ENCODE measurements around the gene RENBP.

Gene RENBP

DNA sequence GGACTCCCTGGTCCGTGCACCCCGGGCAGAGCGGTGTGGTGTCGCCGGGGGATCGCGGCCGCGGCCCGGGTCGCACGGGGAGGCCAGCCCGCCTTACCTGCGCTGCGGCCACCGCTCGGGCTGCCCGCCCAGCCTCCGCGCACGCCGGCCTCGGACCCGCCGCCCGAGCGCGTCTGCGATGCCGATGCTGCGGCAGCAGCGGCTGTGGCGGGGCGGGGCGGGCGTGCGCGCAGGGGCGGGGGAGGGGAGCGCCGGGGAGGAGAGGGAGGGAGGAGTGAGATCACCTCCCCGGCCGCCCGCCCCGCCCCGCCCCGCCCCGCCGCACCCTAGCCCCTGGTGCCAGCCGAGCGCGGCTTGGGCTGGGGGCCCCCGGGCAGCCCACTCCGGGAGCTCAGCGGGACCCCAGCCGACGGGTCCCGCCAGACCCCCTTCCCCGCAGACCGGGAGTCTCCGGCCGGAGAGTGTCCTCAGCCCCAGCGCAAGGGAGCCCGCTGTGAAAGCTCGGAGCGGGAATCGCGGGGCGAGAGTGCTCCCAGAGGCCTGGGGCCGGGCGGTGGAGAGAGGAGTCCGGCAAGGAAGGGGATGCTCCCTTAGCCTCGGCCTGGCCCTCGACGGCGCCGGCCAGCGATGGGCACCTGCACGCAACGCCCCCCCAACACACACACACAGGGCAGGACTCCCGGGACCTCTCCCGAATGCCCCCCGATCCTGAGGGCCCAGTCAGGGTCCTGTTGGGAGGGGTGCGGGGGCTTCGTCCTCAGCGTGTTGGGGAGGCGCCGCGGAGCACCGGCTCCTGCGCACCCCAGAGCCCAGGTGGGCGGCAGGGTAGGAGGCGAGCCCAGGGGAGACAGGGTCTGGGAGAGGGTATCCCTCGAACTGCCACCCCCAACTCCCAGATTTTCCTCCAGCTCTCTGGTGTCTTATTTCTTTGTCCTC, 58.2 kb downstream of the RENBP start, which contains the start of gene L1CAM:
Gene L1CAM, minus strand, starts transcription at position 206 of the 936 bp plus-strand sequence. CDS start 10,337 bp downstream, outside the sequence.
- TF ChIP-seq POLR2AphosphoS5 (IDR thresholded peaks at IDR 0.05; ENCODE audit: low read depth, low read length), result no peak
- TF ChIP-seq SIN3A (IDR thresholded peaks at IDR 0.05; ENCODE audit: borderline replicate concordance, insufficient read depth, low read length), result no peak
- no peak for TF ChIP-seq TAF1 (IDR thresholded peaks at IDR 0.05; ENCODE audit: borderline replicate concordance, insufficient read depth, low read length)
- TF ChIP-seq FOXP2 (optimal IDR thresholded peaks at IDR 0.05; ENCODE audit: borderline replicate concordance, extremely low read depth, extremely low read length, insufficient read depth), result no peak
- TF ChIP-seq, protein P1, sequence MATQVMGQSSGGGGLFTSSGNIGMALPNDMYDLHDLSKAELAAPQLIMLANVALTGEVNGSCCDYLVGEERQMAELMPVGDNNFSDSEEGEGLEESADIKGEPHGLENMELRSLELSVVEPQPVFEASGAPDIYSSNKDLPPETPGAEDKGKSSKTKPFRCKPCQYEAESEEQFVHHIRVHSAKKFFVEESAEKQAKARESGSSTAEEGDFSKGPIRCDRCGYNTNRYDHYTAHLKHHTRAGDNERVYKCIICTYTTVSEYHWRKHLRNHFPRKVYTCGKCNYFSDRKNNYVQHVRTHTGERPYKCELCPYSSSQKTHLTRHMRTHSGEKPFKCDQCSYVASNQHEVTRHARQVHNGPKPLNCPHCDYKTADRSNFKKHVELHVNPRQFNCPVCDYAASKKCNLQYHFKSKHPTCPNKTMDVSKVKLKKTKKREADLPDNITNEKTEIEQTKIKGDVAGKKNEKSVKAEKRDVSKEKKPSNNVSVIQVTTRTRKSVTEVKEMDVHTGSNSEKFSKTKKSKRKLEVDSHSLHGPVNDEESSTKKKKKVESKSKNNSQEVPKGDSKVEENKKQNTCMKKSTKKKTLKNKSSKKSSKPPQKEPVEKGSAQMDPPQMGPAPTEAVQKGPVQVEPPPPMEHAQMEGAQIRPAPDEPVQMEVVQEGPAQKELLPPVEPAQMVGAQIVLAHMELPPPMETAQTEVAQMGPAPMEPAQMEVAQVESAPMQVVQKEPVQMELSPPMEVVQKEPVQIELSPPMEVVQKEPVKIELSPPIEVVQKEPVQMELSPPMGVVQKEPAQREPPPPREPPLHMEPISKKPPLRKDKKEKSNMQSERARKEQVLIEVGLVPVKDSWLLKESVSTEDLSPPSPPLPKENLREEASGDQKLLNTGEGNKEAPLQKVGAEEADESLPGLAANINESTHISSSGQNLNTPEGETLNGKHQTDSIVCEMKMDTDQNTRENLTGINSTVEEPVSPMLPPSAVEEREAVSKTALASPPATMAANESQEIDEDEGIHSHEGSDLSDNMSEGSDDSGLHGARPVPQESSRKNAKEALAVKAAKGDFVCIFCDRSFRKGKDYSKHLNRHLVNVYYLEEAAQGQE (IDR thresholded peaks at IDR 0.05; ENCODE audit: insufficient read depth in 1 of 2, low read depth in 2 of 2, low read length in 2 of 2), result no peak

All from PFSK-1 (cell line).